ENCODE results near the gene DYNLT2B. TPM values are rescaled to one million over a fixed set of nuclear protein-coding genes. Genes with fewer than 3 reads are reported as not detected.
"Not testable (repeated sequence)": the region's sequence is repeated elsewhere in the genome, so short reads cannot be mapped to it uniquely, and the experiment has no call there.

Gene DYNLT2B
- 10 to 100 TPM in 2 of 3 donors, 1 to 10 TPM in 1; 8.5 to 14.9 (median 14.1) TPM for total RNA-seq

GRCh38 chr3:196317687-196318467, at the start of gene DYNLT2B:
Gene DYNLT2B, minus strand, starts transcription at chr3:196318240. Its CDS starts 88 bp downstream, at chr3:196318152.
- Histone ChIP-seq H3K9me3 (no peaks in the 10 kb centered on the region), H3K36me3 (no peaks in the 10 kb centered on the region), H3K4me1 (no peaks in the 10 kb centered on the region), H3K4me3 (peak within 1 kb of the TSS; percentile 59 to 91 (median 74)), H3K27me3 (no peaks in the 10 kb centered on the region), H3K27ac (peak within 1 kb of the TSS; percentile 96 to 97)
- intact Hi-C loops (cut with DNase I; ENCODE audit: low total_unique reads), result no loop called here
- DNase-seq (ENCODE audit: low spot score in 2 of 2), result peak; percentile 82 to 85
- TF ChIP-seq CTCF (IDR thresholded peaks at IDR 0.05) (no peak), POLR2AphosphoS5 (IDR thresholded peaks at IDR 0.05) (peak; percentile 53 to 73 (median 62)), POLR2A (IDR thresholded peaks at IDR 0.05) (peak; percentile 32)

- Histone ChIP-seq H3K27me3 (no peaks in the 10 kb centered on the region), H3K4me1 (no peaks in the 10 kb centered on the region), H3K9me3 (no peaks in the 10 kb centered on the region), H3K4me3 (no peak overlapping the region), H3K27ac (no peak overlapping the region), H3K36me3 (no peaks in the 10 kb centered on the region)
- no peak for DNase-seq (ENCODE audit: low spot score in 2 of 2)
- intact Hi-C loops (cut with DNase I; ENCODE audit: low total_unique reads), result no loop called here
- TF ChIP-seq POLR2AphosphoS5 (IDR thresholded peaks at IDR 0.05) (no peak), CTCF (IDR thresholded peaks at IDR 0.05) (no peak), POLR2A (IDR thresholded peaks at IDR 0.05) (no peak)
These were observed 47.7 kb upstream of the DYNLT2B start for GRCh38 chr3:196365736-196366135.

GRCh38 chr3:196360586-196360985, 42.5 kb upstream of the DYNLT2B start:
- TF ChIP-seq POLR2AphosphoS5 (IDR thresholded peaks at IDR 0.05) (no peak), CTCF (IDR thresholded peaks at IDR 0.05) (no peak), POLR2A (IDR thresholded peaks at IDR 0.05) (no peak)
- Histone ChIP-seq H3K36me3 (no peaks in the 10 kb centered on the region), H3K27me3 (no peaks in the 10 kb centered on the region), H3K4me3 (no peak overlapping the region), H3K4me1 (no peaks in the 10 kb centered on the region), H3K9me3 (no peaks in the 10 kb centered on the region), H3K27ac (no peak overlapping the region)
- intact Hi-C loops (cut with DNase I; ENCODE audit: low total_unique reads), result no loop called here
- DNase-seq (ENCODE audit: low spot score in 2 of 2), result no peak

GRCh38 chr3:196358540-196358939, 40.5 kb upstream of the DYNLT2B start:
- H3K4me1 ChIP-seq; H3K27ac ChIP-seq; H3K36me3 ChIP-seq; H3K4me3 ChIP-seq; H3K9me3 ChIP-seq; DNase-seq (ENCODE audit: low spot score in 2 of 2); H3K27me3 ChIP-seq; intact Hi-C loops (cut with DNase I; ENCODE audit: low total_unique reads): not testable (repeated sequence)

GRCh38 chr3:196357905-196358304, 39.9 kb upstream of the DYNLT2B start:
- intact Hi-C loops (cut with DNase I; ENCODE audit: low total_unique reads), result no loop called here
- DNase-seq (ENCODE audit: low spot score in 2 of 2), result no peak
- Histone ChIP-seq H3K27me3 (no peaks in the 10 kb centered on the region), H3K4me1 (no peaks in the 10 kb centered on the region), H3K9me3 (no peaks in the 10 kb centered on the region), H3K27ac (no peak overlapping the region), H3K4me3 (no peak overlapping the region), H3K36me3 (no peaks in the 10 kb centered on the region)
- TF ChIP-seq POLR2A (IDR thresholded peaks at IDR 0.05) (no peak), CTCF (IDR thresholded peaks at IDR 0.05) (no peak), POLR2AphosphoS5 (IDR thresholded peaks at IDR 0.05) (no peak)
